NK-92 (cell line): Measurements from ENCODE around the gene GSS.
A peak's percentile ranks its signal among the peaks of the same experiment; 100 is the strongest.

Experiments used
- DNase-seq: peaks from one replicate; lab custom pipeline; 2025; ENCODE audit not compliant: unreplicated experiment; lab: John Stamatoyannopoulos, UW

GSS gene

GRCh38 chr20:34955231-34956040 is at the start of gene GSS, which contains the start of gene MYH7B:
TSS of gene GSS (minus strand) at chr20:34955806. CDS start at chr20:34951852, 3,954 bp downstream.
TSS of gene MYH7B (plus strand) at chr20:34955868. CDS start at chr20:34978006, 22,138 bp downstream.
- DNase-seq = peak; percentile 58

- no peak for DNase-seq
Observed at GRCh38 chr20:35004749-35005462, 49.3 kb upstream of the GSS start.

GRCh38 chr20:35004051-35004725 is 48.6 kb upstream of the GSS start:
- no peak for DNase-seq

- DNase-seq = no peak
Observed at GRCh38 chr20:35003211-35004031, 47.8 kb upstream of the GSS start.

- DNase-seq = no peak
Observed at GRCh38 chr20:35002426-35003210, 47.0 kb upstream of the GSS start.

GRCh38 chr20:35001596-35002362 is 46.2 kb upstream of the GSS start:
- DNase-seq = no peak

- DNase-seq = no peak
Observed at GRCh38 chr20:35000922-35001595, 45.5 kb upstream of the GSS start.

GRCh38 chr20:35000311-35000921 is 44.8 kb upstream of the GSS start:
- DNase-seq = no peak

GRCh38 chr20:34999782-35000181 is 44.2 kb upstream of the GSS start:
- no peak for DNase-seq

GRCh38 chr20:34999021-34999451 is 43.4 kb upstream of the GSS start:
- DNase-seq = no peak

- DNase-seq = no peak
Observed at GRCh38 chr20:34998331-34998950, 42.8 kb upstream of the GSS start.

GRCh38 chr20:34997774-34998173 is 42.2 kb upstream of the GSS start:
- DNase-seq = no peak

- no peak for DNase-seq
Observed at GRCh38 chr20:34997131-34997561, 41.5 kb upstream of the GSS start.

- DNase-seq = no peak
Observed at GRCh38 chr20:34996243-34997028, 40.8 kb upstream of the GSS start.

GRCh38 chr20:34995696-34996095 is 40.1 kb upstream of the GSS start:
- DNase-seq = no peak

GRCh38 chr20:34995192-34995591 is 39.6 kb upstream of the GSS start:
- DNase-seq = no peak
